HT1080 (cell line): Measurements from ENCODE around the gene TEX51. TPM values are rescaled to one million over a fixed set of nuclear protein-coding genes. Genes with fewer than 3 reads are reported as not detected.

Experiments
- DNase-seq: peaks from one replicate; pipeline ENCODE4 v3.0.0-alpha.2; 2015; ENCODE audit warnings: low read depth
- total RNA-seq: library from RNA; depleted of rRNA; stranded (reverse); fragments of >200 nt; shearing (Covaris generic); gene quantifications from 2 replicates; pipeline ENCODE4 v1.2.3, GENCODE V29; 2014

Gene TEX51
- total RNA-seq, 1 experiment from 2014 or later = not detected

DNA sequence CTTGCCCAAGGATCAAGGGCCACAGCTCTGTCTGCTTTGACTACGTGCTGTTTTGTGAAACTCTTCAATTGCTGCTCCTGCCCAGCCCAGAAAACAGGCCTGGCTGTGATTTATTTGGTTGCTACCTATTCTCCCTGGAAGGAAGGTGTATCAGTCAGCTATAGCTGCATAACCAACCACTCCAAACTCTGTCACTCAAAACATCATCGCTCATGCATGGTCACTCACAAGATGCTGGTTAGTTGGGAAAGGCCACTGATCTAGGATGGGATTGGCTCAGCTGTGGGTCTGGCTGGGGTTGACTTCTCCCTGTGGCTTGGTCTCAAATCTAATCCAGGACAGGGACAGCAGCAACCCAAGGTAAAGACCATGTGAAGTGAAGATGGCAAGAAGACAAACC is 14.6 kb downstream of the TEX51 start:
- DNase-seq = no peak

- DNase-seq = no peak
Observed at GRCh38 chr2:126913881-126914615, 15.4 kb downstream of the TEX51 start.

GRCh38 chr2:126914811-126915500 is 16.3 kb downstream of the TEX51 start:
- DNase-seq = no peak

DNA sequence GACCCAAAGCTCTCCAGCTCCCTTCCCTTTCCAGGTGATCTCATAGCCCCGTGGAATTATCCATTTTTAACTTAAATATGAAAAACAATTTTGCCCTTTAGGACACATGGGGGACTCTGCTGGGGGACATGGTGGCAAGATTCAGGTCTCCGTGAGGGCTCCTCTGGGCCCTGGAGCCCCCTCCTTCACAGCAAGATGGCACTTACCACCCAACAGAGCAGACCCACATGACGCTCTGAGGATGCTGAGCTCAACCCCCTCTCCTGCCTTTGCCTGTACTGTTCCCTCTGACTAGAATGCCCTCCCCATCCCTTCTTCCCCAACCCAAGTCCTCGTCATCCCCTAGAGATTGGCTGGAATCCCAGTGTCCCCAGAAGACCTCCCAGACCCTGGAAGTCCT is 17.2 kb downstream of the TEX51 start:
- DNase-seq = no peak

GRCh38 chr2:126916744-126917143 is 18.1 kb downstream of the TEX51 start:
- no peak for DNase-seq

DNA sequence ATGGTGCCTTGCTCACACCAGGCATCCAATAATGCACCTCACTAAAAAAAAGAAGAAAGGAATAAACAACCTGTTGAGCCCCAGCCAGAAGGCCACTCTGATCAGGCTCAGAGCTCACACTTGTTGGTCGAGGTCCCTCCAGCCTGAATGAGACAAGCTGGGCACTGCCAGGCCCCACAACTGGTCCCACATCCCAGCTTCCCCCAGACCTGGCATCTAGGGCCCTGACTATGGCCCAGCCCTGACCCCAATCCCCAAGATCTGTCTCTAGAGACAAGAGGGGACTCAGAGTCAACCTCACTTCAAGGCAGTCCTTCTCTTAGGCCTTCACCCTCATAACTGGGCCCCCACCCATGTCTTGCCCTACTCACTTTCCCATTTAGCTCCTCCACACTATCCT is 22.4 kb downstream of the TEX51 start:
- DNase-seq = no peak

DNA sequence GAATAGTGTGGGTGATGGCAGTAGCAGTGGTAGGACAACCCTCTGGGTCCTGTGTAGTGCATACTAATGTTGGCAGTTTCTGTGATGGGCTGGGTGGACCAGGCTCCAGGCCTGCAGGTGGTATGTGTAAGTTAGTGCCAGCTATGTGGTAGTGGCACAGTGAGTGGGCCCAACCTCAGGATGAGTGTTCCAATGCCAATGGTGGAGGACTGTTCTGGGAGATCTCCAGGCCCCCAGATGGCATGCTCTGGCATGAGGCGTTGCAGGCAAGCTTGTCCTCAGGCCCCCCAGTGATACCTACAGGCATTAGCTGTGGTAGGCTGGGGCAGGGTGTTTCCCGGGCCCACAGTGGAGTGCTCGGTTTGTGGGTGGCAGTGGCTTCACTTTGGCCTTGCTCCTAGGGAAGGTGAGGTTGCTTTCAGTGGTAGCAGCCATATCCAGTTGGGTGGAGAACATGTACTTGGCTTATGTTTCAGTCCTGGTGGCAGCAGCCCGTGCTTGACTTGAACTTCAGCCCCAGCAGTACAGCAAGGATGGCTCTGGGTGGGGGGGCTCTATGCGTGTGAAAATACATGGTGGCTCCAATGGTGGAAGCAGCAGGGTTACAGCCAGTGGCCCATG is 32.4 kb downstream of the TEX51 start:
- no peak for DNase-seq

DNA sequence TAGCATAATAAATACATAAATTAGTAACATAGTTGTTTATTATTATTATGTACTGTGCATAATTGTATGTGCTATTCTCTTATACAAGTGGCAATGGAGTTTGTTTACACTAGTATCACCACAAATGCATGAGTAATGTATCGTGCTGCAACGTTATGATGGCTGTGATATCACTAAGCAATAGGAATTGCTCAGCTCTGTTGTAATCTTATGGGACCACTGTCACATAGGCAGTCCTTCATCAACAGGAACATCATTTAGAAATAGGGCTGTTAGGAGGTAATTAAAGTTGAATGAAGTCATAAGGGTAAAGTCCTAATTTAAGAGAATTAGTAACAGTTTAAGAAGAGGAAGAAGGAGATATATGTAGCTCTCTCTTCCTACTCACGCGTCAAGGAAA is 33.8 kb downstream of the TEX51 start:
- no peak for DNase-seq

DNA sequence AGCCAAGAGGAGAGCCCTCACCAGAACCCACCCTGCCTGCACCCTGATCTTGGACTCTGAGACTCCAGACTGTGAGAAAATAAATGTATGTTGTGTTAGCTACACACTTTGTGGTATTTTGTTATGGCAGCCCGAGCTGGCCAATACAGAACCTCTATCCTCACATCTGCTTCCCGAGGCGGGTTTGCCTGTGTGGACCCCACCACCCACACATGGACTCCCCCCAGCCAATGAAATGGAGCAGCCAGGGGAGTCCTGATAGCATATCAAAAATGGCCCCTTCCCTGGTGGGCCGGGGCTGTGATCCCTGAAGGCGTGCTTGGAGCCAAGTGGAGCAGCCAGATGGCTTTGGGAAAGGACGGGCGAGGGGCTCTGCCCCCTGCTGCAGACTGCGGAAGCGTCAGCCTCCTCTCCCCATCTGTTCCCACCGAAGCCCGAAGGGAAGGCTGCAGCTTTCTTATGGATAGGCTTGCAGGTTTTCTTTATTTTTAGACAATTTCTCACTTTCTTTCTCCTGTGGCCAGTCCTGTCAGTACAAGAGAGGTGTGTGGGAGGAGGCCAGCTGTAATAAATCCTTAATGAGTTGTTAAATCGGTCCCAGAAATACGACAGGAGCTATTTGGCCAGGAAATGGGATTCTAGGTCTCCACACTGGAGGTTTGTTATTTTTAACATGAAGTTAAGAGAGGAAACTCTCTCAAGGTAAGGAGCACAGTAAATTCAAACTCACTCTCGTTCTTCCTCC is 34.4 kb downstream of the TEX51 start:
- DNase-seq = no peak

DNA sequence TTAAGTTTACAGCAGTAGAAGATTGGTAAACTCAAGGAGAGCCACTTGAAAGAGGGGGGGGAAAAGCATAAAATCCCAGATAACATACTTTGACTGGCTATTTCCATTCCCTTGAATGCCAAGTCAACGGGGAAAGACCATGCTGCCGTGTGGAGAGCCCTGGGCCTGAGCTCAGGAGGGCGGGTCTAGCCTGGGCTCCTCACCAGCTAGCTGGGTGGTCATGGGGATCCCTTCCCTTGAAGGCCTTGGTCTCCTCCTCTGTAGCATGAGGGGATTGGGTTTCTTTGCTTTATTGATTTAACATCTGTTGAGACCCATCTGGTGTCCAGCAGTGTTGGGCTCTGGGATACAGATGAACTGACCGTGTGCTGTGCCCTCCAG is 35.0 kb downstream of the TEX51 start:
- no peak for DNase-seq

DNA sequence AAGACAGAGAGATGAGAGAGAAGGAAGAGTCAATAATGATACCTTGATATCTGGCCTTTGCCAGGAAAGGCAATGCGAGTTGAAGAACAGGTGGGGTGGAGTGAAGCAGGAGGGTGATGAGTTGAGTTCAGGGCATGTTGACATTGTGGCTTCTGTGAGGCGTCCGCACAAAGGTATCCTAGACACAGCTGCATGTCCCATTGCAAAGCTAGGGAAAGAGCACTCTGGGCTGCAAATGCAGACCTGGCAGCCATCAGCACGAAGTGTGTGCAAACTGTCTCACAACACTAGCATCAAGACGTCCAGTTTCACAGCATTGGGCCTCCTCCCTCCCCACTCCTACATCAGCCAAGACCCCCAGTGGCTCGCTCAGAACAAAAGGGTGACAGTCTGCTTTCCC is 36.1 kb downstream of the TEX51 start:
- no peak for DNase-seq

DNA sequence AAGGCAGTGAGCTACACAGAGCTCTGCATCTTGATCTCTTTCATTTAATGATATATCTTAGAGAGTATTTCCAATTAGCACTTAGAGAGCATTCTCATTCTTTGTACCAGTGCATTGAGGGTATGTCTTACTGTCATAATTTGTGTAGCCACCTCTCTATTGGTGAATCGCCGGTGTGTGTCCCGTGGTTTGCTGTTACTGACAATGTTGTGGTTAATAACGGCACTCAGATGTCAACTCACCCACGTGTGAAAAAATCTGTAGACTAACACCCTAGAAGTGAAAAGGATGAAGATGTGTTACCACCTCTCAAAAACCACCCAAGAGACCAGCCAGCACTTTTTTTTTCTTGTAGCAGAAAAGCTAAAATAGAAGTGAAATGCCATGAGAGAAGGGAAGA is 37.1 kb downstream of the TEX51 start:
- DNase-seq = no peak

GRCh38 chr2:126936219-126936723 is 37.6 kb downstream of the TEX51 start:
- DNase-seq = no peak

GRCh38 chr2:126940331-126940730 is 41.6 kb downstream of the TEX51 start:
- no peak for DNase-seq

DNA sequence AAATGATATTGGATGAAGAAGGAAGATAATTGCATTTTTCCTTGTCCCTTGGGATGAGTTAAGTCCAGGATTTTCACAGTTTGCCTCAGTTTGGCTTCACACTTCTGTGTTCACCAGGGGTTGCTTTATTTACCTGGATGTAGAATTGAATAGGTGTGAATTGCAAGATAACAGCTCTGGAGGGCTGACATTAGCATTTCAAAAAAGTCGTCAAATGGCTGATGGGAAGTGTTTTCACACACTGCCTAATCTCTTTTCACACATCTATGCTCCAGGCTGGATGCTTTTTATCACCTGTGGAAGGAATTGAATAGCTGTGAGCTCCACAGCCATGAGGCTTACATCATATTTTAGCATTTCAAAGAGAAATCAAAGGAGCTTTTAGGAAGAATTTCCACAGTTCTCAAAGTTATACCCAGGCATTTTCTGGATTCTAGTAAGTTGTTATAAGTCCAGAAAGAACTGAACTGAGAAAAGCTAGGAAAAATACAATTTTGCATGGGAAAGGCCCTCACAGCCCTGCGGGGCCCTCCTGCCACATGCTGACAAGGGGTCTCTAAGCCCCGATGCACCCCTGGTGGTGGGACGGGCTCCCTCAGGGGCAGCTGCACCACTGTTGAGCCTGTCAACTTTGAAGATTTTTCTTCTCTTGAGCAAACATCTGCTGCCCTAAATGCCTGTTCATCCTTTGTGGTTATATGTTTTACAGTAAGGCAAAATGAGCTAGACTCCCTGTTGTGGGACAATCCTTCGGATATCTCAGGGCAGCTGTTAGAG is 43.9 kb downstream of the TEX51 start:
- no peak for DNase-seq

DNA sequence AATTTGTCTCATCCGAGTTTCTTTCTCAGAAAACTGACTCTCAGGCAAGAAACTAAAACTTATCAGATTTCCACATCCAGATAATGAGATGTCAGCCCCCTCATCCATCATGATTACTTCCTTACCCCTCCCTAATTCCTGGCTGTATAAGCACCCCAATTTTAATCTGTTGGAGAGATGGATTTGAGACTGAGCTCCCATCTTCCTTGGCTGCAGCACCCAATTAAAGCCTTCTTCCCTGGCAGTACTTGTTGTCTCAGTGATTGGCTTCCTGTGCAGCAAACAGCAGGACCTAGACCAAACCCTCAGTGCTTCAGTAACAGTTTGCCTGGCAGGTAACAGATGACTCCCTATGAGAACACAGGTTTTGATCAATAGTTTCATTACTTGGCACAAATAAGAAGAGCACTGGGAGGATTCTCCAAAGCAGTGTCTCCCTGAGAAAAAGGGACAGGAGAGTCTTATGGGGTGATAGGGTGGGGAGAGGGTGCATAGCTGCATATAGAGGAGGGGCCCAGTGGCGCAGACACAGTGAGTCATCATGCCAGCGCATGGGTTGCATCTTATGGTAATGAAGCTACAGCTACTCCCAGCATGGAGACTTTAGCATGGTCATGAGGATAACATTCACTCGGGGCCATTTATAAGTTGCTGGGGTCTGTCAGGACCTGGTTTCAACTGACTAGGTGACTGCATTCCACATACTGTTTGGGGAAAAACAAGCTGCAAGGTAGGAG is 45.1 kb downstream of the TEX51 start:
- no peak for DNase-seq

DNA sequence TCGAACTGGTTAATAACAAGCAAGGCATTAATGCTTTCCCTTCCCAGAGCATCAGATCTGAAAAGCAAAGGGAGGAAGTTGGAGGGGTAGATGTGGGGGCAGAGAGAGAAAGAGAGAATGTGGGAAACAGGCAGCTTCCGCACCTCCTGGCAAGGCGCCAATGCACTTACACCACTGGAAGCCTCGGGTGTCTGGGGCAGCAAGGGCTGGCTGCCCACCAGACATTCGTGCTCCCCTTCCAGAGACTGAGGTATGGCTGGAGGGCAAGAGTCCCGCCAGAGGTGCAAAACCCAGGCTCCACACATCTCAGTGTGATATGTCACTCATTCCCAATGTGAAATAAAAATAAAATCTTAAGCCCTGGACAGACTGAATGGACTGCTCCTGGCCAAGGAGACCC is 46.4 kb downstream of the TEX51 start:
- DNase-seq = no peak

GRCh38 chr2:126946318-126947102 is 47.8 kb downstream of the TEX51 start:
- DNase-seq = no peak

GRCh38 chr2:126947103-126947429 is 48.4 kb downstream of the TEX51 start:
- DNase-seq = no peak

DNA sequence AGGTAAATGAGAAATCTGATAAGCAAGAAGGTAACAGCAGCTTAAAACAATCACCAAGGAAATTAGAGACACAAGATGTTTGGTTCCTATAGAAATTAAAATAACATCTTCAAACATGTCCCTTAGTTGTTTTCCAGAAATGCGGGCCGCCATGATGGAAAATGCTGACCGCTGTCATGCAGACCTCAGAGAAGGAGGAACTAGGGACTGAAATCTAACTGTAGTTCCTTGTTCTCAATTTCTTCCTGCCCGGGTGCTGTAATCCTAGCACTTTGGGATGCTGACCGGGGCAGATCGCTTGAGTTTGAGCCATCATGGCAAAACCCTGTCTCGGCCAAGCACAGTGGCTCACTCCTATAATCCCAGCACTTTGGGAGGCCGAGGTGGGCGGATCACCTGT is 51.1 kb downstream of the TEX51 start:
- no peak for DNase-seq
